SU-DHL-6 (cell line): ENCODE measurements around the gene SH3PXD2B.

Experiments
- CTCF ChIP-seq: fragments of 200-600 bp; sonication (generic); IDR thresholded peaks from one replicate; pipeline ENCODE4 v1.5.1; 2017; ENCODE audit warnings: antibody characterized with exemption, mild to moderate bottlenecking, low read length, moderate library complexity; ENCODE audit not compliant: insufficient read depth, poor library complexity, severe bottlenecking
- EZH2phosphoT487 ChIP-seq: fragments of 200-600 bp; sonication (generic), shearing (Covaris generic); conservative IDR thresholded peaks from 2 replicates; pipeline ENCODE4 v1.6.1; 2018; ENCODE audit warnings: mild to moderate bottlenecking, antibody characterized with exemption, low read length, moderate library complexity, mixed read lengths

- TF ChIP-seq EZH2phosphoT487 (no peak), CTCF (no peak)
These were observed 42.5 kb upstream of the SH3PXD2B start for GRCh38 chr5:172496671-172497371.
